SK-N-SH treated with all-trans-retinoic acid at 6 μM for 48 hours (cell line): ENCODE measurements around the gene NAA15.

Experiments
- ATAC-seq: fragments of 200-7000 bp; cut with Tn5 transposase; 3 replicates; pipeline ENCODE4 v1.9.1; 2020; ENCODE audit warnings: mild to moderate bottlenecking, moderate library complexity
- BACH2 ChIP-seq: fragments of 250-450 bp; sonication (Bioruptor Pico); IDR thresholded peaks from 2 replicates; pipeline ENCODE4 v1.9.0; 2021; ENCODE audit warnings: mild to moderate bottlenecking, borderline replicate concordance
- ESRRG ChIP-seq: fragments of 250-450 bp; sonication (Bioruptor Pico); IDR thresholded peaks from 2 replicates; pipeline ENCODE4 v1.6.1; 2021; ENCODE audit warnings: mild to moderate bottlenecking
- GLIS3 ChIP-seq: fragments of 250-450 bp; sonication (Bioruptor Pico); IDR thresholded peaks from 2 replicates; pipeline ENCODE4 v1.5.0; 2020; ENCODE audit warnings: mild to moderate bottlenecking, moderate library complexity
- ISL1 ChIP-seq: fragments of 250-450 bp; sonication (Bioruptor Pico); IDR thresholded peaks from 2 replicates; pipeline ENCODE4 v2.1.2; 2022; ENCODE audit warnings: mild to moderate bottlenecking, moderate library complexity
- OSR1 ChIP-seq: fragments of 250-450 bp; sonication (Bioruptor Pico); IDR thresholded peaks from 2 replicates; pipeline ENCODE4 v1.8.0; 2022; ENCODE audit warnings: moderate library complexity, mild to moderate bottlenecking, inconsistent platforms
- PPARA ChIP-seq: fragments of 250-450 bp; sonication (Bioruptor Pico); IDR thresholded peaks from 2 replicates; pipeline ENCODE4 v1.5.0; 2020; ENCODE audit warnings: mild to moderate bottlenecking, borderline replicate concordance
- RARB ChIP-seq: fragments of 250-450 bp; sonication (Bioruptor Pico); IDR thresholded peaks from 2 replicates; pipeline ENCODE4 v1.8.0; 2021; ENCODE audit warnings: mild to moderate bottlenecking, moderate library complexity
- SNAI2 ChIP-seq: fragments of 250-450 bp; sonication (Bioruptor Pico); IDR thresholded peaks from 2 replicates; pipeline ENCODE4 v1.5.0; 2020; ENCODE audit warnings: mild to moderate bottlenecking, moderate library complexity
- TCF4 ChIP-seq: fragments of 250-450 bp; sonication (Bioruptor Pico); IDR thresholded peaks from 2 replicates; pipeline ENCODE4 v1.8.0; 2021; ENCODE audit warnings: mild to moderate bottlenecking, moderate library complexity, borderline replicate concordance
- TOX ChIP-seq: fragments of 250-450 bp; sonication (Bioruptor Pico); IDR thresholded peaks from 2 replicates; pipeline ENCODE4 v1.8.0; 2021; ENCODE audit warnings: mild to moderate bottlenecking, moderate library complexity, borderline replicate concordance
- ZC3H10 ChIP-seq: fragments of 250-450 bp; sonication (Bioruptor Pico); IDR thresholded peaks from 2 replicates; pipeline ENCODE4 v1.5.1; 2021; ENCODE audit warnings: mild to moderate bottlenecking, moderate library complexity
- ZFP3 ChIP-seq: fragments of 250-450 bp; sonication (Bioruptor Pico); IDR thresholded peaks from 2 replicates; pipeline ENCODE4 v1.5.0; 2020; ENCODE audit warnings: mild to moderate bottlenecking, moderate library complexity
- ZFP30 ChIP-seq: fragments of 450-650 bp; formaldehyde crosslinking; IDR thresholded peaks from 2 replicates; pipeline ENCODE4 v1.5.0; 2022; ENCODE audit warnings: mild to moderate bottlenecking, moderate library complexity
- ZNF565 ChIP-seq: fragments of 450-650 bp; formaldehyde crosslinking; conservative IDR thresholded peaks from 2 replicates; pipeline ENCODE4 v1.5.0; 2020; ENCODE audit warnings: low read depth, mild to moderate bottlenecking, moderate library complexity
- ZNF70 ChIP-seq: fragments of 450-650 bp; formaldehyde crosslinking; IDR thresholded peaks from 2 replicates; pipeline ENCODE4 v1.5.0; 2020; ENCODE audit warnings: mild to moderate bottlenecking, moderate library complexity
- ZNF8 ChIP-seq: fragments of 450-650 bp; formaldehyde crosslinking; IDR thresholded peaks from 2 replicates; pipeline ENCODE4 v1.5.0; 2020; ENCODE audit warnings: mild to moderate bottlenecking, moderate library complexity
- TF ChIP-seq, protein P1 (sequence below): fragments of 250-450 bp; sonication (Bioruptor Pico); IDR thresholded peaks from 2 replicates; pipeline ENCODE4 v1.5.1; 2020; ENCODE audit warnings: low read depth, mild to moderate bottlenecking, moderate library complexity
- TF ChIP-seq, protein P2 (sequence below): fragments of 250-450 bp; sonication (Bioruptor Pico); IDR thresholded peaks from 2 replicates; pipeline ENCODE4 v1.5.1; 2021; ENCODE audit warnings: mild to moderate bottlenecking, moderate library complexity
- TF ChIP-seq, protein P3 (sequence below): fragments of 250-450 bp; sonication (Bioruptor Pico); IDR thresholded peaks from 2 replicates; pipeline ENCODE4 v1.5.0; 2020; ENCODE audit warnings: mild to moderate bottlenecking, moderate library complexity
- TF ChIP-seq, protein P4 (sequence below): fragments of 250-450 bp; sonication (Bioruptor Pico); IDR thresholded peaks from 2 replicates; pipeline ENCODE4 v1.8.0; 2020; ENCODE audit warnings: mild to moderate bottlenecking, moderate library complexity, borderline replicate concordance
- TF ChIP-seq, protein P5 (sequence below): fragments of 250-450 bp; sonication (Bioruptor Pico); IDR thresholded peaks from 2 replicates; pipeline ENCODE4 v1.8.0; 2021; ENCODE audit warnings: low read depth, mild to moderate bottlenecking, moderate library complexity, borderline replicate concordance

The NAA15 gene

DNA sequence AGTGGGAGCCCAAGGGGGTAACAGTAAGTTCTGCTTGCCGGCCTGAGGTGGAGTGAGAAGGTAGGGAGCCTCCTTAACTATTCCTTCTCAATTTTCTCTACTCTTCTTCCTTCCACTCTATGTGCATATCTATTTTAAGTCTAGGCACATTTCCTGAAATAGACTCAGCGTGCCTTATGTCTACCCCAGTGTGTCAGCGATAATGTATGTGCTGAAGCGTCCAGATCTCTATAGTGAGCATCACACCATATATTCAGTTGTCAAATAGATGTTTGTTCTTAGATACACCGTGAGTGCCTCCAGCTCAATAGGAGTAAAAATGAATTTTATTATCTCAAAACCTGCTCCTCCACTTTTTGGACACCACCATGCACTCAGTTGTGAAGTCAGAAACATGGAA, 101.1 kb downstream of the NAA15 start:
- no peak; the same call in 2 of the 3 replicates for ATAC-seq
- TF ChIP-seq, protein P1, sequence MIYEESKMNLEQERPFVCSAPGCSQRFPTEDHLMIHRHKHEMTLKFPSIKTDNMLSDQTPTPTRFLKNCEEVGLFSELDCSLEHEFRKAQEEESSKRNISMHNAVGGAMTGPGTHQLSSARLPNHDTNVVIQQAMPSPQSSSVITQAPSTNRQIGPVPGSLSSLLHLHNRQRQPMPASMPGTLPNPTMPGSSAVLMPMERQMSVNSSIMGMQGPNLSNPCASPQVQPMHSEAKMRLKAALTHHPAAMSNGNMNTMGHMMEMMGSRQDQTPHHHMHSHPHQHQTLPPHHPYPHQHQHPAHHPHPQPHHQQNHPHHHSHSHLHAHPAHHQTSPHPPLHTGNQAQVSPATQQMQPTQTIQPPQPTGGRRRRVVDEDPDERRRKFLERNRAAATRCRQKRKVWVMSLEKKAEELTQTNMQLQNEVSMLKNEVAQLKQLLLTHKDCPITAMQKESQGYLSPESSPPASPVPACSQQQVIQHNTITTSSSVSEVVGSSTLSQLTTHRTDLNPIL (CRISPR knock-in tag), result no peak
- TF ChIP-seq PPARA (CRISPR knock-in tag), result no peak
- no peak for TF ChIP-seq SNAI2 (CRISPR knock-in tag)
- TF ChIP-seq ZFP30 (CRISPR knock-in tag), result no peak
- no peak for TF ChIP-seq ZNF565 (CRISPR knock-in tag)
- no peak for TF ChIP-seq ZFP3 (CRISPR knock-in tag)
- no peak for TF ChIP-seq ESRRG (CRISPR knock-in tag)
- no peak for TF ChIP-seq TCF4 (CRISPR knock-in tag)
- no peak for TF ChIP-seq ISL1
- TF ChIP-seq, protein P2, sequence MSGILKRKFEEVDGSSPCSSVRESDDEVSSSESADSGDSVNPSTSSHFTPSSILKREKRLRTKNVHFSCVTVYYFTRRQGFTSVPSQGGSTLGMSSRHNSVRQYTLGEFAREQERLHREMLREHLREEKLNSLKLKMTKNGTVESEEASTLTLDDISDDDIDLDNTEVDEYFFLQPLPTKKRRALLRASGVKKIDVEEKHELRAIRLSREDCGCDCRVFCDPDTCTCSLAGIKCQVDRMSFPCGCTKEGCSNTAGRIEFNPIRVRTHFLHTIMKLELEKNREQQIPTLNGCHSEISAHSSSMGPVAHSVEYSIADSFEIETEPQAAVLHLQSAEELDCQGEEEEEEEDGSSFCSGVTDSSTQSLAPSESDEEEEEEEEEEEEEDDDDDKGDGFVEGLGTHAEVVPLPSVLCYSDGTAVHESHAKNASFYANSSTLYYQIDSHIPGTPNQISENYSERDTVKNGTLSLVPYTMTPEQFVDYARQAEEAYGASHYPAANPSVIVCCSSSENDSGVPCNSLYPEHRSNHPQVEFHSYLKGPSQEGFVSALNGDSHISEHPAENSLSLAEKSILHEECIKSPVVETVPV (CRISPR knock-in tag), result no peak
- TF ChIP-seq, protein P3, sequence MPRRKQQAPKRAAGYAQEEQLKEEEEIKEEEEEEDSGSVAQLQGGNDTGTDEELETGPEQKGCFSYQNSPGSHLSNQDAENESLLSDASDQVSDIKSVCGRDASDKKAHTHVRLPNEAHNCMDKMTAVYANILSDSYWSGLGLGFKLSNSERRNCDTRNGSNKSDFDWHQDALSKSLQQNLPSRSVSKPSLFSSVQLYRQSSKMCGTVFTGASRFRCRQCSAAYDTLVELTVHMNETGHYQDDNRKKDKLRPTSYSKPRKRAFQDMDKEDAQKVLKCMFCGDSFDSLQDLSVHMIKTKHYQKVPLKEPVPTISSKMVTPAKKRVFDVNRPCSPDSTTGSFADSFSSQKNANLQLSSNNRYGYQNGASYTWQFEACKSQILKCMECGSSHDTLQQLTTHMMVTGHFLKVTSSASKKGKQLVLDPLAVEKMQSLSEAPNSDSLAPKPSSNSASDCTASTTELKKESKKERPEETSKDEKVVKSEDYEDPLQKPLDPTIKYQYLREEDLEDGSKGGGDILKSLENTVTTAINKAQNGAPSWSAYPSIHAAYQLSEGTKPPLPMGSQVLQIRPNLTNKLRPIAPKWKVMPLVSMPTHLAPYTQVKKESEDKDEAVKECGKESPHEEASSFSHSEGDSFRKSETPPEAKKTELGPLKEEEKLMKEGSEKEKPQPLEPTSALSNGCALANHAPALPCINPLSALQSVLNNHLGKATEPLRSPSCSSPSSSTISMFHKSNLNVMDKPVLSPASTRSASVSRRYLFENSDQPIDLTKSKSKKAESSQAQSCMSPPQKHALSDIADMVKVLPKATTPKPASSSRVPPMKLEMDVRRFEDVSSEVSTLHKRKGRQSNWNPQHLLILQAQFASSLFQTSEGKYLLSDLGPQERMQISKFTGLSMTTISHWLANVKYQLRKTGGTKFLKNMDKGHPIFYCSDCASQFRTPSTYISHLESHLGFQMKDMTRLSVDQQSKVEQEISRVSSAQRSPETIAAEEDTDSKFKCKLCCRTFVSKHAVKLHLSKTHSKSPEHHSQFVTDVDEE, result no peak
- no peak for TF ChIP-seq RARB (CRISPR knock-in tag)
- no peak for TF ChIP-seq OSR1 (CRISPR knock-in tag)
- TF ChIP-seq, protein P4, sequence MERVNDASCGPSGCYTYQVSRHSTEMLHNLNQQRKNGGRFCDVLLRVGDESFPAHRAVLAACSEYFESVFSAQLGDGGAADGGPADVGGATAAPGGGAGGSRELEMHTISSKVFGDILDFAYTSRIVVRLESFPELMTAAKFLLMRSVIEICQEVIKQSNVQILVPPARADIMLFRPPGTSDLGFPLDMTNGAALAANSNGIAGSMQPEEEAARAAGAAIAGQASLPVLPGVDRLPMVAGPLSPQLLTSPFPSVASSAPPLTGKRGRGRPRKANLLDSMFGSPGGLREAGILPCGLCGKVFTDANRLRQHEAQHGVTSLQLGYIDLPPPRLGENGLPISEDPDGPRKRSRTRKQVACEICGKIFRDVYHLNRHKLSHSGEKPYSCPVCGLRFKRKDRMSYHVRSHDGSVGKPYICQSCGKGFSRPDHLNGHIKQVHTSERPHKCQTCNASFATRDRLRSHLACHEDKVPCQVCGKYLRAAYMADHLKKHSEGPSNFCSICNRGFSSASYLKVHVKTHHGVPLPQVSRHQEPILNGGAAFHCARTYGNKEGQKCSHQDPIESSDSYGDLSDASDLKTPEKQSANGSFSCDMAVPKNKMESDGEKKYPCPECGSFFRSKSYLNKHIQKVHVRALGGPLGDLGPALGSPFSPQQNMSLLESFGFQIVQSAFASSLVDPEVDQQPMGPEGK (CRISPR knock-in tag), result no peak
- no peak for TF ChIP-seq TOX (CRISPR knock-in tag)
- no peak for TF ChIP-seq ZC3H10 (CRISPR knock-in tag)
- no peak for TF ChIP-seq GLIS3 (CRISPR knock-in tag)
- TF ChIP-seq, protein P5, sequence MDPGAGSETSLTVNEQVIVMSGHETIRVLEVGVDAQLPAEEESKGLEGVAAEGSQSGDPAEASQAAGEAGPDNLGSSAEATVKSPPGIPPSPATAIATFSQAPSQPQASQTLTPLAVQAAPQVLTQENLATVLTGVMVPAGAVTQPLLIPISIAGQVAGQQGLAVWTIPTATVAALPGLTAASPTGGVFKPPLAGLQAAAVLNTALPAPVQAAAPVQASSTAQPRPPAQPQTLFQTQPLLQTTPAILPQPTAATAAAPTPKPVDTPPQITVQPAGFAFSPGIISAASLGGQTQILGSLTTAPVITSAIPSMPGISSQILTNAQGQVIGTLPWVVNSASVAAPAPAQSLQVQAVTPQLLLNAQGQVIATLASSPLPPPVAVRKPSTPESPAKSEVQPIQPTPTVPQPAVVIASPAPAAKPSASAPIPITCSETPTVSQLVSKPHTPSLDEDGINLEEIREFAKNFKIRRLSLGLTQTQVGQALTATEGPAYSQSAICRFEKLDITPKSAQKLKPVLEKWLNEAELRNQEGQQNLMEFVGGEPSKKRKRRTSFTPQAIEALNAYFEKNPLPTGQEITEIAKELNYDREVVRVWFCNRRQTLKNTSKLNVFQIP (CRISPR knock-in tag), result no peak
- TF ChIP-seq ZNF8 (CRISPR knock-in tag), result no peak

DNA sequence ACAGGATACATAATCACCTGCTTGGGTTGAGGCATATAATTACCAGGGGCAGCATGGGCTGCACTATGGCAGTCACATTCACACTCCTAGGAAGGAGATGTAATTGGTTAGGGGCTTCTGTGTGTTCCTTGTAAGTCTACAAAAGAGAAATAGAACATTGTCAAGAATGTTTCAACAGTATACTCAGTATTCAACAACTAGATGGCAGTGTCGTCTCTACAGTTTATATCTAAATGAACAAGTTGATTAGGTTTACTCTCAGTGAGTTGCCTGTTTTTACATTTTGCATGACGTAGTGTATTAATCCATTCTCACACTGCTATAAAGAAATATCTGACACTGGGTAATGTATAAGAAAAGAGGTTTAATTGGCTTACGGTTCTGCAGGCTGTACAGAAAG, 102.2 kb downstream of the NAA15 start:
- peak; percentile 35; the same call in 2 of the 3 replicates for ATAC-seq
- TF ChIP-seq ESRRG (CRISPR knock-in tag) (no peak), BACH2 (no peak)

DNA sequence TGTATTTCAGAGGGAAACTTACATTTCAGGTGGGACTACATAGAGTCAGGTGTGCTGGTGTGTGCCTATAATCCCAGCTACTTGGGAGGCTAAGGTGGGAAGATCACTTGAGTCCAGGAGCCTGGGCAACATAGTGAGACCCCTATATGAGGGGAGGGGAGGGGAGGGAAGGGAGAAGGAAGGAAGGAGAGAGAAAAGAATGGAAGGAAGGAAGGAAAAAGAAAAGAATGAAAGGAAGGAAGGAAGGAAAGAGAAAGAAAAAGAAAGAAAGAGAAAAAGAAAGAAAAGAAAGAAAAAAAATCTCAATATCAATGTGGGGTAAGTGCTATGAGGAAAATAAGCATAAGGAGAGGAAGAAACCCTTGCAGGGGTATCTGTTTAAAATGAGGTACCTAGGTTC, 109.0 kb downstream of the NAA15 start:
- no peak for ATAC-seq
- TF ChIP-seq ESRRG (CRISPR knock-in tag) (no peak), ZNF70 (CRISPR knock-in tag) (no peak), ZNF565 (CRISPR knock-in tag) (no peak), SNAI2 (CRISPR knock-in tag) (no peak), GLIS3 (CRISPR knock-in tag) (no peak), TCF4 (CRISPR knock-in tag) (no peak), ZNF8 (CRISPR knock-in tag) (no peak), OSR1 (CRISPR knock-in tag) (no peak), BACH2 (no peak), ISL1 (no peak), ZFP3 (CRISPR knock-in tag) (no peak), RARB (CRISPR knock-in tag) (no peak), PPARA (CRISPR knock-in tag) (no peak)
- TF ChIP-seq, protein P5 (CRISPR knock-in tag), result no peak
- TF ChIP-seq, protein P1 (CRISPR knock-in tag), result no peak
- TF ChIP-seq, protein P2 (CRISPR knock-in tag), result no peak
